Islet of Langerhans (tissue), 1 donor: ENCODE measurements around the gene SNCAIP.
"Not testable (repeated sequence)": the region's sequence is repeated elsewhere in the genome, so short reads cannot be mapped to it uniquely, and the experiment has no call there.

Source experiments
- FAIRE-seq: peaks from one replicate; lab custom pipeline; 2011; peaks lifted over from hg19 to GRCh38; lab: Jason Lieb, UNC

The SNCAIP gene

GRCh38 chr5:122468351-122469116, 156.5 kb downstream of the SNCAIP start:
- FAIRE-seq: no peak

- no peak for FAIRE-seq
These were observed 157.4 kb downstream of the SNCAIP start for GRCh38 chr5:122469384-122469919.

DNA sequence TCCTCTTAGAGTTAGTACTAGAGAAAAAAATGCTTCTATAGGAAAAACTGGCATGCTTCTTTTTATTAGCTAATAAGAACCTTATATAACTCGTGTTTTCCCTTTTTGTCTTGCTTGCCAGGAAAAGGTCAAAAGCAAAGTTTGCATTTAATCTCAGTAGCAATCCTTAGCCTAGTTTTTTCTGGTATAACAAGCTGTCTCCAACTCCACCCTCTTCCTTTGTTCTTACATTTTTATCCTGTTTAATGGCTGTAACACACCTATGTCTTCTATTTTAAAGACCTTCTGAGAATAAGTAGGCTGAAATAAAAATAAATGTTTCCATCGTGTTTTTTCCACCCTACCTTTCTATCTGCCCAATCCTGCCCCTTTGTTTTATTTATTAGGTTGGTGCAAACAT, 158.3 kb downstream of the SNCAIP start:
- no peak for FAIRE-seq

DNA sequence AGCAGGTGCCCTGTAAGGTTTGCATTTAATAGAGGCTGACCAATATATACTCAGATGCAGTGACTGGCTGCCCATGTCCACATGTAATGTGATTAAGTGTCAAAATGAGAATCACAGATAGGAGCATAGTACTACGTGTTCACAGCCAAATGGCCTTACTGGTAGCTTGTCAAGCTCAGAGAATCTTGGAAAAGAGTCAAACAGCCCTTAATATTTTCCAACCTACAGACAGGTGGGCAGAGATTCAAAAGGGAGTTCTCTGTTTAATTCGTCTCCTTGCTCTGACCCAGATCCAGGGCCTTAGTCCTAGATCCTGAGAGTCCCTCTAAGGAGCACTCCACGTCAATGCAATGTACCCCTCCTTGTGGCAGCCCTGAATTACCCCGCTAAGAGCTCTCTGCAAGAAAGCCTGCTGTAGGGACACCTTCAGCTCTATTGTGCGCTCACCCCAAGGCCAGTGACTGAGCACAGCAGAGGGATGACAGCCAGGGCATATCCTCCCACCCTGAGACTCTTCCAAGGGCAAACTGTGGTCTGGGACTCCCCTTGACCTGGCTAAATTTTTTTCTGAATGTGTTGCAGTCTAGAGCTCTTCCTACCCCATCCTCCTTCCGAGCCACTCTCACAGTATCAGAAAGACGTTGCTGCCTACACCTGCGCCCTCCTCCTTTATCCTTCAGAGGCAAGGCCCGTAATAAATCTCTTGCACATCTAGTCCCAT, 159.2 kb downstream of the SNCAIP start:
- no peak for FAIRE-seq

DNA sequence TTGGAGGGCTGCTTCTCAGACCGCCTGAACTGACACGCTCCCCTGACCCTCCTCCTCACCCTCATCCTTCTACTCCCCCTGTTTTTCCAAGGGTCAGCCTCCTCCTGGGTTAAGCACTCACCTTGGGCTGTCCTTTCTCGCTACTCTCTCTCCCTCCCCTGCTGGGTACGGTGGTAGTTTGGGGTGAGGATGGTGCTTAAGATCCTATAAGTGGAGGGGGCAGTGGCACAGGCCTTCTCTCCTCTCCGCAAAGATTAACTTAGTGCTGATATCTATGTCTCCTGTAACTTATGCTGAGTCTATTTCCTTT, 159.7 kb downstream of the SNCAIP start:
- FAIRE-seq: no peak

- no peak for FAIRE-seq
These were observed 161.3 kb downstream of the SNCAIP start for GRCh38 chr5:122473138-122473843.

DNA sequence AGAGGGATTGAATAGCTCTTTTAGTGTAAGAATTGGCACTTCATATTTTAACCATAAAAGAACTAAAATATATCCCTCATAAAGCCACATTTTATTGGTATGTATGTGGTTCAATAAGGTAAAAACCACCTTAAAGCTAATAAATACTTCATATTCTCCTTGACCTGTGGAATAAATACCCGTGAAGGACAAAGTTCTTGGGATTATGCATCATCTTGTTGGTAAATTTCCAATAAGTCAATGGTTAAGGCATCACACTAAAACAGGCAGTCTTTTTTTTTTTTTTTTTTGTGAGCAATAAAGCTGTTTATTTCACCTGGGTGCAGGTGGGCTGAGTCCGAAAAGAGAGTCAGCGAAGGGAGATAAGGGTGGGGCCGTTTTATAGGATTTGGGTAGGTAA, 161.9 kb downstream of the SNCAIP start:
- FAIRE-seq: no peak

DNA sequence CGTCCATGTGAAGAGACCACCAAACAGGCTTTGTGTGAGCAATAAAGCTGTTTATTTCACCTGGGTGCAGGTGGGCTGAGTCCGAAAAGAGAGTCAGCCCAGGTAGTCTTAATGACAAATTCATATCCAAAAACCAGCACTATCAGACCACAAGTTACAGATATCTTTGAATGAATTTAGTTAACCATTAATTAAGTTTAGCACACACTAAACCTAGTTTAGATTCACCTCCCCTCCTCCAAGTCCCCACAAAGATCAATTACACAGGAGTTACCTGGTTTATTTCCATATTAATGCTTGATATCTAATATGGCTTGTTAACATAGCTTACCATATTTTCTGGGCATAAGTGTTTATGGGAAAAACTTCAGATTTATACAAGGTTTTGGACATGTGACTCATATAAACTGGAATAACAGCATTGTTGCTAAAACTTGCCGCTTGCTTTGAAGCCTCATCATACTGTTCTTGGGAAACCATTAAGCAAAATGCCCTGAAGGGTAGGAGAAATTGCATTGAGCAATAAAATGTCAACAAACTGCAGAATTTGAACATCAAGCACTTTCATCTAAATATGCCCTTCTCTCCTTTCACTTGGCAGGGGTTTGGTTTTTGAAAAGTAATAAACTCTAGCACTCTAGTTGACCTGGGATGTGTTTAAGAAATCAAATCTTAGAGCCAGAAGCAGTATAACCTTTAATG, 166.9 kb downstream of the SNCAIP start:
- no peak for FAIRE-seq

- no peak for FAIRE-seq
These were observed 168.1 kb downstream of the SNCAIP start for GRCh38 chr5:122480146-122480545.

DNA sequence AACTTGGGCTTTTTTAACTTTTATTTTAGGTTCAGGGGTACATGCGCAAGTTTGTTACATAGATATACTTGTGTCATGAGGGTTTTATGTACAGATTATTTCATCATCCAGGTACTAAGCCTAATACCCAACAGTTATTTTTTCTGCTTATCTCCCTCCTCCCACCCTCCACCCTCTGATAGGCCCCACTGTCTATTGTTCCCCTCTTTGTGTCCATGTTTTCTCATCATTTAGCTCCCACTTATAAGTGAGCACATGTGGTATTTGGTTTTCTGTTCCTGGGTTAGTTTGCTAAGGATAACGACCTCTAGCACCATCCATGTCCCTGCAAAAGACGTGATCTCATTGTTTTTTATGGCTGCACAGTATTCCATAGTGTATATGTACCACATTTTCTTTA, 172.1 kb downstream of the SNCAIP start:
- no peak for FAIRE-seq

GRCh38 chr5:122485226-122485625, 173.2 kb downstream of the SNCAIP start:
- FAIRE-seq: no peak

- not testable (repeated sequence) for FAIRE-seq
These were observed 174.6 kb downstream of the SNCAIP start for GRCh38 chr5:122486616-122487015.

- no peak for FAIRE-seq
These were observed 178.7 kb downstream of the SNCAIP start for GRCh38 chr5:122490718-122491117.

- FAIRE-seq: no peak
These were observed 180.6 kb downstream of the SNCAIP start for GRCh38 chr5:122492675-122493074.

DNA sequence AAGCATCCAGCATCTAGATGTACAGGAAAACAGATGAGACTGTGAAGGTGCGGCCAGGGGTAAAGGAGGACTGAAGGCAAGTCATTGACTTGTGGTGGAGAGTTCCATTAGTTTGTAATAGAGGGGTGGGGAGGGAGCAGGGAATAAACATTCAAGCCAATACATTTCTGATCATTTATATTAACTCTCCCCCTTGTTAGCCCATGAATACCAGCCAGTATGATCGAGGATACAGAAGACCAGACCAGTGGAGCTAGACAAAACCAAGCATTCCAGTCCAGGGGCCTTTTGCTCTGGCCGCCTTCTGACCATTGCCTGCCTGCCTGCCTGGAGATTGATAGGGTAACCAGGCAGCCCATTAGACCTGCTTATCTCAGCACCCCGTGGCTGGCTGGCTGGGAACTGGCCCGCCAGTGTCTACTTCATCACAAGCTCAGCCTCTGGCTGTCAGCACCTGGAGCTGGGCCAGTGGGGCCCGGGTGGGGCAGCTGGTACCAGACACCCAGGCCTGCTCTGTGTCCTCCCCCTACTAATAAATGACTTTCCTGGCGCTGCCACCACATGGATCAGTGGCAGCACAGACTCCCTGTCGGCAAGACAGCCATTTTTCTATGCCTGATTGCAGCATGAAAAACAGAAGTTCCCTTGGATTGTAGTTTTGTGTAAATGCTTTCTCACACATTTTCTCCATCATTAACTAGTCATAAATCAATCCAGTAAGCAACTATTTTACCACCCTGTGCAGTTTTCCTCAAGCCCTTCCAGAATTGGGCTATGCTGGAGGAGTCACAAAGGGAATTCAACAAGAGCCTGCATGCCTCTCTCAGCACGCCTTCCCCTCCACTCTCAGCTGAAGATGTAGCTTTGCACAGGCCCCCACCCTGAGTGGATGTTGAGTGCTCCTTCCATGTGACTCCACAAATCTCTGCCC, 181.3 kb downstream of the SNCAIP start:
- FAIRE-seq: no peak

GRCh38 chr5:122494109-122494508, 182.1 kb downstream of the SNCAIP start:
- peak; percentile 24 for FAIRE-seq

DNA sequence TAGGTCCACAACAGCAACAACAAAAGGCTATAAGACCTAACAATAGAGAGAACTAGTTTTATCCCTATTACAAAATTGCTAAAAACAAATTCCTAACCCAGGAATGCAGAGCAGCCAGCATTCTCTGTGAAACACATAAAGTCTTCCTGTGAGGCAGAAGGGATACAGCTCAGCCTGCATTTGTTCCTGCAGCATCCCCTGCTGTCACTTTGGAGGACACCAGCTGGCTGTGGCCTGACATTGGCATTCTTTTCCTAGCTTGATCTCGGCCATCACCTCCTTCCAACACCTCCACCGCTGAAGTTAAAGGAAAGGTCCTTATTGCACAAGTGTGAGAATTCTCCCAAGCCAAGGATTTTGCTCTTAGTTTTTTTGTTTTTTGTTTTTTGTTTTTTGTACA, 186.1 kb downstream of the SNCAIP start:
- FAIRE-seq: no peak

DNA sequence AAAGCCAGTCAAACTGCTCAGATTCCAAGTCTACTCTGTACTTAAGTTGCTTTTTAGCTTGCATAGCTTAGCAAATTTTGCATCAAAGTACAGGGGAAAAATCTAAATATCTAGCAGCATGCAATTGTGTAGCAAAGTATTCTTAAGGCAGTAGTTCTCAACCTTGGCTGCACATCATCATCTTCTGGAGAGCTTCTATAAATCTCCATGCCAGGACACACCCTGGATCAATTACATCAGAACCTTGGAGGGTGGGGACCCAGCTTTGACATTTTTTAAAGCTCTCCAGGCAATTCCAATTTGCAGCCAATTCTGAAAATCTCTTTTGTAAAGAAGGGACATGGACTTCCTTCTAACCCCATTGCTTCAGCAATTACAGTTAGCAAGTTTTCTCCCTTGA, 187.5 kb downstream of the SNCAIP start:
- no peak for FAIRE-seq

- FAIRE-seq: no peak
These were observed 188.4 kb downstream of the SNCAIP start for GRCh38 chr5:122500245-122501088.

DNA sequence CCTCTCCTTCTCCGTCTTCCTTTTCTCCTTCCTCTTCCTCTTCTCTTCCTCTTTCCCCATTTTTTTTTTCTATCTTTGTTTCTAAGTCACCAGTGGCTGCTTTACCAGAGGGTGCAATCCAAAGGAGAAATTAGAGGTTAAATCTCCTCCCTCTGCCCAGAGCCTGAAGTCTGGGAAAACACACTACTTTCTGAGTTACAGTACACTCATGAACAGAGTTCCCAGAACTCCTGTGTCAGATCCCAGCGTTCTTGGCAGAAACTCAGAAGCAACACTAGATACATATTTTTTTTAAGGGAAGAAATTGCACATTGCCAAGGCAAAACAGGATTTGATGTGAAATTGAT, 189.0 kb downstream of the SNCAIP start:
- no peak for FAIRE-seq

DNA sequence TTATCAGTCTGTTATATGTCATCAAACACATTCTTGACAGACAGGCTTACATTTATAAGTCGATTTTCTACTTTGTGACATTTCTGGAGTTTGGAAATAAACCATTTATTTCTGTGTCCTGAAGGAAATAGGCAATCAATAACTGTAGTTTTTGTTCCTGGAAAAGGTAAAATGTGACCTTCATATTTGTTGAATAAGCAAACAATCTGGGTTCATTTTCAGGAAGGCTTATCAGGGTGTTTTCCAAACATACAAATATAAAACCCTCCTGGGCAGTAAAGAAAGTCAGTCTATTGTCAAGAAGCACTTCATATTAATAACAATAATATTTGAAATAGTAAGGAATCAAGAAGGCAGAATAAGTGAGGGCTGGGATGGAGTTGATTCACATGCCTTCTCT, 195.0 kb downstream of the SNCAIP start:
- FAIRE-seq: no peak
